ENCODE results near the gene KRT8. TPM values are rescaled to one million over a fixed set of nuclear protein-coding genes. Genes with fewer than 3 reads are reported as not detected.

The KRT8 gene
- total and polyA plus RNA-seq, 2 of the 13 experiments (the other 11 are each of a cell fraction or from before 2014, with no cell fraction given) = 498 to 718 TPM

DNA sequence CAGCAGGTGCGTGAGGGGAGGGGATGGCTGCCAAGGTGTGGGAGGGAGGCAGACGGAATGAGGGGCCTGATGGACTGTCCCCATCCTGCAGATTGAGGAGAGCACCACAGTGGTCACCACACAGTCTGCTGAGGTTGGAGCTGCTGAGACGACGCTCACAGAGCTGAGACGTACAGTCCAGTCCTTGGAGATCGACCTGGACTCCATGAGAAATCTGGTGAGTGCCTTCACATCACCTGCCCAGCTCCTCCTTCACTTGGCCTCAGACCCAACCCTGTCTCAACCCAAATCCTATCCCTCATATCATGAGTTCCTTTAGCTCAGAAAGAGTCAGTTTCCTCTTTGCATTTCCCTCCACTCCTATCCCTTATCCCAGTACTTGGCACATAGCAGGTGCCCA is 46.8 kb upstream of the KRT8 start (continued):
- TF ChIP-seq, protein P1, sequence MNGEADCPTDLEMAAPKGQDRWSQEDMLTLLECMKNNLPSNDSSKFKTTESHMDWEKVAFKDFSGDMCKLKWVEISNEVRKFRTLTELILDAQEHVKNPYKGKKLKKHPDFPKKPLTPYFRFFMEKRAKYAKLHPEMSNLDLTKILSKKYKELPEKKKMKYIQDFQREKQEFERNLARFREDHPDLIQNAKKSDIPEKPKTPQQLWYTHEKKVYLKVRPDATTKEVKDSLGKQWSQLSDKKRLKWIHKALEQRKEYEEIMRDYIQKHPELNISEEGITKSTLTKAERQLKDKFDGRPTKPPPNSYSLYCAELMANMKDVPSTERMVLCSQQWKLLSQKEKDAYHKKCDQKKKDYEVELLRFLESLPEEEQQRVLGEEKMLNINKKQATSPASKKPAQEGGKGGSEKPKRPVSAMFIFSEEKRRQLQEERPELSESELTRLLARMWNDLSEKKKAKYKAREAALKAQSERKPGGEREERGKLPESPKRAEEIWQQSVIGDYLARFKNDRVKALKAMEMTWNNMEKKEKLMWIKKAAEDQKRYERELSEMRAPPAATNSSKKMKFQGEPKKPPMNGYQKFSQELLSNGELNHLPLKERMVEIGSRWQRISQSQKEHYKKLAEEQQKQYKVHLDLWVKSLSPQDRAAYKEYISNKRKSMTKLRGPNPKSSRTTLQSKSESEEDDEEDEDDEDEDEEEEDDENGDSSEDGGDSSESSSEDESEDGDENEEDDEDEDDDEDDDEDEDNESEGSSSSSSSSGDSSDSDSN (CRISPR knock-in tag; IDR thresholded peaks at IDR 0.05) = 0 out of 2 replicates have a peak, but pooled peaks have one; percentile 42
- TF ChIP-seq KMT2B (CRISPR knock-in tag; IDR thresholded peaks at IDR 0.05) (no peak), ZNF614 (CRISPR knock-in tag; IDR thresholded peaks at IDR 0.05; ENCODE audit: borderline replicate concordance) (no peak), SKIL (CRISPR knock-in tag; IDR thresholded peaks at IDR 0.05; ENCODE audit: borderline replicate concordance) (no peak), AKNA (CRISPR knock-in tag; IDR thresholded peaks at IDR 0.05; ENCODE audit: borderline replicate concordance) (no peak), TARDBP (CRISPR knock-in tag; IDR thresholded peaks at IDR 0.05) (no peak), ZSCAN22 (CRISPR knock-in tag; IDR thresholded peaks at IDR 0.05) (no peak), TBX3 (IDR thresholded peaks at IDR 0.05; ENCODE audit: borderline replicate concordance) (no peak), ZBED4 (CRISPR knock-in tag; IDR thresholded peaks at IDR 0.05; ENCODE audit: borderline replicate concordance) (no peak), KDM5A (IDR thresholded peaks at IDR 0.05; ENCODE audit: borderline replicate concordance, low read length) (no peak), ZNF788 (CRISPR knock-in tag; IDR thresholded peaks at IDR 0.05; ENCODE audit: borderline replicate concordance) (no peak), TOPORS (CRISPR knock-in tag; IDR thresholded peaks at IDR 0.05) (no peak), NFKBIZ (CRISPR knock-in tag; IDR thresholded peaks at IDR 0.05) (no peak), ZNF777 (CRISPR knock-in tag; IDR thresholded peaks at IDR 0.05) (no peak)
- TF ChIP-seq, protein P2, sequence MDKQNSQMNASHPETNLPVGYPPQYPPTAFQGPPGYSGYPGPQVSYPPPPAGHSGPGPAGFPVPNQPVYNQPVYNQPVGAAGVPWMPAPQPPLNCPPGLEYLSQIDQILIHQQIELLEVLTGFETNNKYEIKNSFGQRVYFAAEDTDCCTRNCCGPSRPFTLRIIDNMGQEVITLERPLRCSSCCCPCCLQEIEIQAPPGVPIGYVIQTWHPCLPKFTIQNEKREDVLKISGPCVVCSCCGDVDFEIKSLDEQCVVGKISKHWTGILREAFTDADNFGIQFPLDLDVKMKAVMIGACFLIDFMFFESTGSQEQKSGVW (CRISPR knock-in tag; IDR thresholded peaks at IDR 0.05; ENCODE audit: borderline replicate concordance) = no peak
